ENCODE measurements around the gene GNG8. TPM values are rescaled to one million over a fixed set of nuclear protein-coding genes. Genes with fewer than 3 reads are reported as not detected.

The GNG8 gene
- total and polyA plus RNA-seq, 2 of the 13 experiments (the other 11 are each of a cell fraction or from before 2014, with no cell fraction given), result not detected

DNA sequence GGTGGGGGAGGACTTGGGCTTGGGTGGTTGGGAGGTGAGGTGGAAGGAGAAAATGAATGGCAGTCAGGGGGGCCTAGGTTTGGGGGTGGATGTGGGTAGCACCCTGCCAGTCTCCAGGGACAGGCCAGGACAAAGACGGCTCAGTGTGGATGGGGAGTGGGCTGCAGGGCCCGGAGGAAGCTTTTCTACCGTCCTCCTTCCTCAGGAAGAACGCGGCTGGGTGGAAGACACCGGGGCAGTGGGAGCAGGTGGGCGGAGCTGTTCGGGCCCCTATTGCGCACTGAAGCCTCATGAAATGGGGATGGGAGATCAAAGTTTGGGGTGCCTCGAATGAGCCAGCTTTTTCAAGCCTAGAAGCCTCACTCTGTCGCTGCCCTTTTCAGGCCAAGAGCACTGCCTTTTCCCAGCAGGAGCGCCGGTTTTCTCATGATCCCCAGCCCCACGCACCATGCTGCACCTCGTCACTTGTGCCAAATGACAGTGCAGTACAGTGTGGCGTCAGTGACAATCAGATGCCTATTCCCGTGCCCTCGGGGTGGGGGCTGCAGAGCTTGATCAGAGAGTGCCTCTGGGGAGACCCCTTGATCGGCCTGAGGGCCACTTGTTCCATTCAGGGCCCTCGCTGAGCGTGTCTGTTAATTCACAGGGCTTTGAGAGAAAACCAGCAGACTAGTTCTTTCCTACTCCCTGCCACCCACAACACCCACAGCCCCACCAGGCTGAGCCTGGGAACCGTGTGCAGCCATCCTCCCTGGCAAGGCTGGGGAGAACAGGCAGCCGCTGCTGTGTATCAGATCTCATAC lies 33.4 kb downstream of the GNG8 start (continued):
- TF ChIP-seq YEATS2 (CRISPR knock-in tag; IDR thresholded peaks at IDR 0.05; ENCODE audit: borderline replicate concordance), result peak; percentile 7; the same call in 1 of the 2 replicates
- 0 out of 2 replicates have a peak, but pooled peaks have one; percentile 16 for TF ChIP-seq SPEN (CRISPR knock-in tag; IDR thresholded peaks at IDR 0.05; ENCODE audit: low read depth)
- TF ChIP-seq, protein P1, sequence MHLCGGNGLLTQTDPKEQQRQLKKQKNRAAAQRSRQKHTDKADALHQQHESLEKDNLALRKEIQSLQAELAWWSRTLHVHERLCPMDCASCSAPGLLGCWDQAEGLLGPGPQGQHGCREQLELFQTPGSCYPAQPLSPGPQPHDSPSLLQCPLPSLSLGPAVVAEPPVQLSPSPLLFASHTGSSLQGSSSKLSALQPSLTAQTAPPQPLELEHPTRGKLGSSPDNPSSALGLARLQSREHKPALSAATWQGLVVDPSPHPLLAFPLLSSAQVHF (CRISPR knock-in tag; IDR thresholded peaks at IDR 0.05), result 0 out of 2 replicates have a peak, but pooled peaks have one; percentile 26
- no peak for TF ChIP-seq SP1 (IDR thresholded peaks at IDR 0.05)
- TF ChIP-seq SP1 (CRISPR knock-in tag; IDR thresholded peaks at IDR 0.05), result no peak
- TF ChIP-seq, protein P2, sequence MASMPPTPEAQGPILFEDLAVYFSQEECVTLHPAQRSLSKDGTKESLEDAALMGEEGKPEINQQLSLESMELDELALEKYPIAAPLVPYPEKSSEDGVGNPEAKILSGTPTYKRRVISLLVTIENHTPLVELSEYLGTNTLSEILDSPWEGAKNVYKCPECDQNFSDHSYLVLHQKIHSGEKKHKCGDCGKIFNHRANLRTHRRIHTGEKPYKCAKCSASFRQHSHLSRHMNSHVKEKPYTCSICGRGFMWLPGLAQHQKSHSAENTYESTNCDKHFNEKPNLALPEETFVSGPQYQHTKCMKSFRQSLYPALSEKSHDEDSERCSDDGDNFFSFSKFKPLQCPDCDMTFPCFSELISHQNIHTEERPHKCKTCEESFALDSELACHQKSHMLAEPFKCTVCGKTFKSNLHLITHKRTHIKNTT (CRISPR knock-in tag; IDR thresholded peaks at IDR 0.05), result no peak
- no peak for TF ChIP-seq YEATS4 (CRISPR knock-in tag; IDR thresholded peaks at IDR 0.05; ENCODE audit: borderline replicate concordance)
- no peak for TF ChIP-seq MTF2 (CRISPR knock-in tag; IDR thresholded peaks at IDR 0.05; ENCODE audit: borderline replicate concordance)
- peak; percentile 27; the same call in 1 of the 2 replicates for TF ChIP-seq SAP130 (CRISPR knock-in tag; IDR thresholded peaks at IDR 0.05; ENCODE audit: low read depth)
- TF ChIP-seq, protein P3, sequence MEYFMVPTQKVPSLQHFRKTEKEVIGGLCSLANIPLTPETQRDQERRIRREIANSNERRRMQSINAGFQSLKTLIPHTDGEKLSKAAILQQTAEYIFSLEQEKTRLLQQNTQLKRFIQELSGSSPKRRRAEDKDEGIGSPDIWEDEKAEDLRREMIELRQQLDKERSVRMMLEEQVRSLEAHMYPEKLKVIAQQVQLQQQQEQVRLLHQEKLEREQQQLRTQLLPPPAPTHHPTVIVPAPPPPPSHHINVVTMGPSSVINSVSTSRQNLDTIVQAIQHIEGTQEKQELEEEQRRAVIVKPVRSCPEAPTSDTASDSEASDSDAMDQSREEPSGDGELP (IDR thresholded peaks at IDR 0.05; ENCODE audit: borderline replicate concordance, low read depth), result 0 out of 2 replicates have a peak, but pooled peaks have one; percentile 12
- TF ChIP-seq HNF4G (IDR thresholded peaks at IDR 0.05; ENCODE audit: borderline replicate concordance, low read depth, low read length), result no peak
- no peak for TF ChIP-seq HNF4G (CRISPR knock-in tag; IDR thresholded peaks at IDR 0.05; ENCODE audit: borderline replicate concordance, low read depth)
- TF ChIP-seq ZBTB8A (CRISPR knock-in tag; IDR thresholded peaks at IDR 0.05; ENCODE audit: borderline replicate concordance, low read depth), result no peak
- TF ChIP-seq BCL6 (CRISPR knock-in tag; IDR thresholded peaks at IDR 0.05), result 0 out of 2 replicates have a peak, but pooled peaks have one; percentile 4
- peak; percentile 59 for TF ChIP-seq AGO2 (optimal IDR thresholded peaks at IDR 0.05; ENCODE audit: low read depth, low read length)
- no peak for TF ChIP-seq ZFYVE20 (CRISPR knock-in tag; IDR thresholded peaks at IDR 0.05; ENCODE audit: borderline replicate concordance, low read depth)
- TF ChIP-seq ZSCAN20 (CRISPR knock-in tag; IDR thresholded peaks at IDR 0.05; ENCODE audit: borderline replicate concordance), result no peak
- TF ChIP-seq KLF16 (CRISPR knock-in tag; IDR thresholded peaks at IDR 0.05), result 0 out of 4 replicates have a peak, but pooled peaks of 1 of the 2 experiments have one; percentile 14
- TF ChIP-seq, protein P4, sequence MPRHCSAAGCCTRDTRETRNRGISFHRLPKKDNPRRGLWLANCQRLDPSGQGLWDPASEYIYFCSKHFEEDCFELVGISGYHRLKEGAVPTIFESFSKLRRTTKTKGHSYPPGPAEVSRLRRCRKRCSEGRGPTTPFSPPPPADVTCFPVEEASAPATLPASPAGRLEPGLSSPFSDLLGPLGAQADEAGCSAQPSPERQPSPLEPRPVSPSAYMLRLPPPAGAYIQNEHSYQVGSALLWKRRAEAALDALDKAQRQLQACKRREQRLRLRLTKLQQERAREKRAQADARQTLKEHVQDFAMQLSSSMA (CRISPR knock-in tag; IDR thresholded peaks at IDR 0.05), result no peak
- no peak for TF ChIP-seq EHMT2 (IDR thresholded peaks at IDR 0.05; ENCODE audit: borderline replicate concordance, low read depth, low read length)
- TF ChIP-seq ZBTB21 (CRISPR knock-in tag; IDR thresholded peaks at IDR 0.05), result no peak
- no peak for TF ChIP-seq ZNF816 (CRISPR knock-in tag; IDR thresholded peaks at IDR 0.05; ENCODE audit: borderline replicate concordance)
- no peak for TF ChIP-seq ZBTB3 (CRISPR knock-in tag; IDR thresholded peaks at IDR 0.05; ENCODE audit: borderline replicate concordance, low read depth)
